H1 (cell line): ENCODE data around the gene CCDC179. TPM values are rescaled to one million over a fixed set of nuclear protein-coding genes. Genes with fewer than 3 reads are reported as not detected.

ENCODE experiments used
- CTCF ChIA-PET: fragments of 300-600 bp; sonication (Branson Sonifier 250); formaldehyde crosslinking; loops from one replicate; lab custom pipeline; 2021; ENCODE audit not compliant: partially characterized antibody; lab: Charles Lee
- POLR2A ChIA-PET: fragments of 300-600 bp; sonication (Branson Sonifier 250); formaldehyde crosslinking; loops from one replicate; lab custom pipeline; 2021; ENCODE audit warnings: inconsistent platforms; ENCODE audit not compliant: partially characterized antibody; lab: Charles Lee
- DNase-seq, 2 experiments: peaks; one replicate each; pipeline versions ENCODE4 v3.0.0 to v3.0.0-alpha.2; 2010 to 2022; ENCODE audit warnings: low spot score in 2 of 2, low read depth in 1 of 2, mixed read lengths in 1 of 2
- FAIRE-seq: peaks from 2 replicates; lab custom pipeline; 2011; peaks lifted over from hg19 to GRCh38; lab: Jason Lieb, UNC
- H2AFZ ChIP-seq: 2 replicates; pipeline ENCODE4 v1.8.1; 2012; ENCODE audit warnings: low read length, inconsistent platforms
- H2AK5ac ChIP-seq: 2 replicates; pipeline ENCODE4 v1.6.1; 2013; ENCODE audit warnings: low read depth, low read length
- H2BK120ac ChIP-seq: replicated peaks from 2 replicates; pipeline ENCODE3; 2013; ENCODE audit warnings: low read depth, low read length, inconsistent platforms
- H2BK12ac ChIP-seq: 2 replicates; pipeline ENCODE4 v1.6.1; 2013; ENCODE audit warnings: low read depth, low read length
- H2BK15ac ChIP-seq: 2 replicates; pipeline ENCODE4 v1.6.1; 2013; ENCODE audit warnings: low read length
- H2BK20ac ChIP-seq: 2 replicates; pipeline ENCODE4 v1.6.1; 2013; ENCODE audit warnings: low read length
- H2BK5ac ChIP-seq: 2 replicates; pipeline ENCODE4 v1.6.1; 2013; ENCODE audit warnings: low read depth, low read length
- H3K14ac ChIP-seq: 2 replicates; pipeline ENCODE4 v1.6.1; 2013; ENCODE audit warnings: inconsistent platforms; ENCODE audit not compliant: insufficient read length
- H3K18ac ChIP-seq: 2 replicates; pipeline ENCODE4 v1.6.1; 2013; ENCODE audit warnings: low read length; ENCODE audit errors: extremely low read depth
- H3K23ac ChIP-seq: 2 replicates; pipeline ENCODE4 v1.6.1; 2013; ENCODE audit warnings: inconsistent platforms; ENCODE audit not compliant: insufficient read length
- H3K23me2 ChIP-seq: 2 replicates; pipeline ENCODE4 v1.6.1; 2013; ENCODE audit warnings: low read depth, low read length
- H3K27ac ChIP-seq: 2 replicates; pipeline ENCODE4 v1.6.1; 2011; ENCODE audit warnings: low read depth, low read length, inconsistent platforms
- H3K27me3 ChIP-seq, 4 experiments: replicated peaks in 1 of 4; 1 replicate in 1 of 4; 2 replicates in 3 of 4; pipeline versions ENCODE4 v1.6.1 to v1.8.1; 2011 to 2013; ENCODE audit warnings: low read length in 3 of 4, mild to moderate bottlenecking in 3 of 4, inconsistent platforms in 2 of 4, mixed read lengths in 2 of 4, moderate library complexity in 1 of 4; ENCODE audit not compliant: control insufficient read depth in 3 of 4, insufficient read depth in 3 of 4; ENCODE audit errors: extremely low read depth in 1 of 4
- H3K36me3 ChIP-seq, 4 experiments: 2 replicates each; pipeline versions ENCODE4 v1.6.1 to v1.8.1; 2011 to 2013; ENCODE audit warnings: mild to moderate bottlenecking in 4 of 4, low read length in 3 of 4, moderate library complexity in 2 of 4, control low read depth in 1 of 4, inconsistent platforms in 1 of 4; ENCODE audit not compliant: insufficient read depth in 4 of 4, control insufficient read depth in 2 of 4
- H3K4ac ChIP-seq: replicated peaks from 2 replicates; pipeline ENCODE3; 2013; ENCODE audit warnings: low read length, low read depth, mixed read lengths, inconsistent platforms; ENCODE audit not compliant: insufficient read length
- H3K4me1 ChIP-seq, 4 experiments: replicated peaks in 1 of 4; 1 replicate in 1 of 4; 2 replicates in 3 of 4; pipeline versions ENCODE4 v1.6.1 to v1.8.1; 2011 to 2013; ENCODE audit warnings: low read length in 3 of 4, inconsistent platforms in 2 of 4, mixed read lengths in 1 of 4; ENCODE audit not compliant: insufficient read depth in 4 of 4, control insufficient read depth in 3 of 4
- H3K4me2 ChIP-seq, 2 experiments: 2 replicates each; pipeline versions ENCODE4 v1.6.1 to v1.8.1; 2011 to 2013; ENCODE audit warnings: low read depth in 2 of 2, low read length in 2 of 2, control low read depth in 1 of 2, inconsistent platforms in 1 of 2, mild to moderate bottlenecking in 1 of 2; ENCODE audit not compliant: insufficient read depth in 1 of 2
- H3K4me3 ChIP-seq, 4 experiments: fragments of 200-600, 300-600 bp in 1 of 4; sonication (generic), shearing (Covaris generic), sonication (Bioruptor Twin) in 1 of 4; 2 replicates each; pipeline versions ENCODE4 v1.5.1 to v1.8.1; 2011 to 2016; ENCODE audit warnings: low read length in 4 of 4, low read depth in 3 of 4, control low read depth in 2 of 4, inconsistent platforms in 2 of 4, mild to moderate bottlenecking in 2 of 4, mixed read lengths in 1 of 4, moderate library complexity in 1 of 4; ENCODE audit not compliant: insufficient read depth in 2 of 4; ENCODE audit errors: extremely low read depth in 1 of 4
- H3K56ac ChIP-seq: replicated peaks from 2 replicates; pipeline ENCODE3; 2013; ENCODE audit warnings: low read depth, mild to moderate bottlenecking, mixed read lengths, low read length, inconsistent platforms; ENCODE audit not compliant: insufficient read length
- H3K79me1 ChIP-seq: 2 replicates; pipeline ENCODE4 v1.6.1; 2013; ENCODE audit warnings: low read depth, low read length, control low read depth
- H3K79me2 ChIP-seq, 2 experiments: 2 replicates each; pipeline versions ENCODE4 v1.6.1 to v1.8.1; 2012 to 2013; ENCODE audit warnings: low read length in 2 of 2, mild to moderate bottlenecking in 2 of 2, inconsistent platforms in 1 of 2; ENCODE audit not compliant: insufficient read depth in 2 of 2, control insufficient read depth in 1 of 2
- H3K9ac ChIP-seq, 4 experiments: replicated peaks in 1 of 4; 1 replicate in 1 of 4; 2 replicates in 3 of 4; pipeline versions ENCODE4 v1.6.1 to v1.8.1; 2011 to 2013; ENCODE audit warnings: low read depth in 3 of 4, low read length in 3 of 4, control low read depth in 2 of 4, mild to moderate bottlenecking in 2 of 4, moderate library complexity in 2 of 4, inconsistent platforms in 1 of 4; ENCODE audit errors: extremely low read depth in 1 of 4
- H3K9me3 ChIP-seq, 2 experiments: 2 replicates each; pipeline versions ENCODE4 v1.6.1 to v1.8.1; 2012 to 2013; ENCODE audit warnings: mild to moderate bottlenecking in 2 of 2, moderate library complexity in 2 of 2, control low read depth in 1 of 2, inconsistent platforms in 1 of 2, low read depth in 1 of 2, low read length in 1 of 2, mixed read lengths in 1 of 2; ENCODE audit not compliant: insufficient read depth in 2 of 2
- H4K20me1 ChIP-seq, 2 experiments: replicated peaks in 1 of 2; 2 replicates each; pipeline versions ENCODE3 to v1.8.1; 2011 to 2013; ENCODE audit warnings: inconsistent platforms in 2 of 2, low read length in 2 of 2, mild to moderate bottlenecking in 1 of 2; ENCODE audit not compliant: insufficient read depth in 2 of 2, control insufficient read depth in 1 of 2
- H4K5ac ChIP-seq: 2 replicates; pipeline ENCODE4 v1.6.1; 2013; ENCODE audit warnings: low read length, low read depth, mixed read lengths, inconsistent platforms; ENCODE audit not compliant: insufficient read length
- H4K8ac ChIP-seq: 2 replicates; pipeline ENCODE4 v1.8.0; 2013; ENCODE audit warnings: mild to moderate bottlenecking, moderate library complexity, low read length, inconsistent platforms; ENCODE audit not compliant: insufficient read depth; ENCODE audit errors: extremely low read depth
- H4K91ac ChIP-seq: replicated peaks from 2 replicates; pipeline ENCODE3; 2013; ENCODE audit warnings: low read length, mixed read lengths, inconsistent platforms; ENCODE audit not compliant: insufficient read length
- ASH2L ChIP-seq: fragments of 200-600, 300-600 bp; sonication (generic); IDR thresholded peaks from one replicate; pipeline ENCODE4 v1.7.1; 2017; ENCODE audit warnings: low read length
- BACH1 ChIP-seq: IDR thresholded peaks from 2 replicates; pipeline ENCODE4 v1.6.1; 2012; ENCODE audit warnings: low read length, improper control_type of control experiment
- HDAC2 ChIP-seq, 2 experiments: fragments of 300-600 bp in 1 of 2; sonication (generic) in 1 of 2; IDR thresholded peaks; 2 replicates each; pipeline ENCODE4 v1.6.1; 2011 to 2012; ENCODE audit warnings: low read depth in 2 of 2, low read length in 2 of 2, mild to moderate bottlenecking in 2 of 2, moderate library complexity in 2 of 2, borderline replicate concordance in 1 of 2, inconsistent platforms in 1 of 2
- JUN ChIP-seq: IDR thresholded peaks from 2 replicates; pipeline ENCODE4 v1.6.1; 2011; ENCODE audit warnings: low read depth, mild to moderate bottlenecking, improper control_type of control experiment, low read length
- POLR2AphosphoS5 ChIP-seq: IDR thresholded peaks from 2 replicates; pipeline ENCODE4 v1.6.1; 2011; ENCODE audit warnings: low read depth, low read length
- YY1 ChIP-seq: IDR thresholded peaks from 2 replicates; pipeline ENCODE4 v1.6.1; 2011; ENCODE audit warnings: low read depth, mild to moderate bottlenecking, low read length
- WGBS, 2 experiments: shearing (Covaris generic) in 1 of 2; methylation state at CpG; one replicate each; pipeline versions ENCODE4 v1.1.6 to v1.1.7; 2013 to 2015; ENCODE audit warnings: low lambda C conversion rate in 2 of 2, mixed read lengths in 2 of 2, inconsistent platforms in 1 of 2, low coverage in 1 of 2, missing lambda C conversion rate in 1 of 2; ENCODE audit not compliant: insufficient replicate concordance in 2 of 2, insufficient coverage in 1 of 2, insufficient read length in 1 of 2; ENCODE audit errors: extremely low coverage in 1 of 2, missing lambda C conversion rate in 1 of 2; 5-methylcytosine and 5-hydroxymethylcytosine counted together
- polyA plus RNA-seq, 7 experiments: library from polyadenylated mRNA; depleted of rRNA in 3 of 7; stranded (reverse) in 5 of 7; unstranded in 2 of 7; fragments of >200 nt in 5 of 7; fragments of 200-250 nt in 2 of 7; gene quantifications; 1 replicate in 5 of 7; 2 replicates in 1 of 7; 4 replicates in 1 of 7; pipeline versions ENCODE4 v1.2.1 to v1.2.3, GENCODE V29; 2011 to 2013; ENCODE audit warnings: missing spikeins in 2 of 7, mixed read lengths in 2 of 7
- total RNA-seq: library from RNA; stranded (reverse); fragmentation: NEBNext Ultra II Directional; extraction: Animal tissue kit (Norgen Biotek cat#: 25700); gene quantifications from 2 replicates; pipeline ENCODE4 v1.2.1, GENCODE V29; 2021

CCDC179 gene
- total and polyA plus RNA-seq, 2 of the 8 experiments (the other 6 are each of a cell fraction or from before 2014, with no cell fraction given): not detected

- CTCF ChIA-PET: no interaction called here
- Histone ChIP-seq H2BK20ac (no peak overlapping the region), H2AK5ac (no peak overlapping the region), H3K4me1 (no peaks in the 10 kb centered on the region), H3K4ac (no peak overlapping the region), H4K5ac (no peak overlapping the region), H2BK120ac (no peak overlapping the region), H3K14ac (no peak overlapping the region), H3K9me3 (no peaks in the 10 kb centered on the region), H3K4me3 (no peak overlapping the region), H3K23ac (no peak overlapping the region), H3K27ac (no peak overlapping the region), H2AFZ (no peak overlapping the region), H4K20me1 (no peaks in the 10 kb centered on the region), H3K79me1 (no peaks in the 10 kb centered on the region), H4K91ac (no peak overlapping the region), H3K56ac (no peak overlapping the region), H3K36me3 (no peaks in the 10 kb centered on the region), H3K4me2 (no peak overlapping the region), H3K27me3 (no peaks in the 10 kb centered on the region), H3K18ac (no peak overlapping the region), H2BK12ac (no peak overlapping the region), H2BK5ac (no peak overlapping the region), H3K23me2 (no peaks in the 10 kb centered on the region), H4K8ac (no peak overlapping the region), H2BK15ac (no peak overlapping the region), H3K9ac (no peak overlapping the region), H3K79me2 (no peaks in the 10 kb centered on the region)
- DNase-seq: no peak
- no peak for TF ChIP-seq ASH2L
- TF ChIP-seq YY1: no peak
- TF ChIP-seq POLR2AphosphoS5: no peak
- no peak for TF ChIP-seq HDAC2 (IDR thresholded peaks at IDR 0.05; ENCODE audit: borderline replicate concordance in 1 of 2, low read depth in 2 of 2, low read length in 2 of 2)
- TF ChIP-seq BACH1: no peak
- TF ChIP-seq JUN: no peak
- 87% methylated on average over 6 of the region's 6 CpGs; no CpG with 5 or more reads in 1 of the 2 experiments for WGBS, 2 experiments
- POLR2A ChIA-PET: no interaction called here
- no peak for FAIRE-seq
Measured at GRCh38 chr11:22859756-22860155, 518 bp downstream of the CCDC179 start.
